Endodermal cell (in vitro differentiated cells): ENCODE measurements around the gene LGALS3. TPM values are rescaled to one million over a fixed set of nuclear protein-coding genes. Genes with fewer than 3 reads are reported as not detected.

Experiments
- DNase-seq: peaks from one replicate; pipeline ENCODE4 v3.0.0-alpha.2; 2017
- H3K27ac ChIP-seq: 2 replicates; pipeline ENCODE4 v1.5.1; 2013; ENCODE audit warnings: mild to moderate bottlenecking, low read depth, low read length, moderate library complexity
- H3K27me3 ChIP-seq: 2 replicates; pipeline ENCODE4 v1.6.1; 2013; ENCODE audit warnings: mild to moderate bottlenecking, low read length, moderate library complexity; ENCODE audit not compliant: insufficient read depth, control insufficient read depth, poor library complexity, severe bottlenecking
- H3K36me3 ChIP-seq: 2 replicates; pipeline ENCODE4 v1.7.0; 2013; ENCODE audit warnings: mild to moderate bottlenecking, low read length, moderate library complexity; ENCODE audit not compliant: control insufficient read depth, insufficient read depth
- H3K4me1 ChIP-seq: one replicate; pipeline ENCODE4 v1.7.0; 2013; ENCODE audit warnings: low read length; ENCODE audit not compliant: control insufficient read depth, insufficient read depth
- H3K4me3 ChIP-seq: 2 replicates; pipeline ENCODE4 v1.5.1; 2013; ENCODE audit warnings: mild to moderate bottlenecking, low read length, moderate library complexity
- H3K9ac ChIP-seq: 2 replicates; pipeline ENCODE4 v1.6.1; 2013; ENCODE audit warnings: mild to moderate bottlenecking, low read length, moderate library complexity; ENCODE audit not compliant: poor library complexity, severe bottlenecking; ENCODE audit errors: extremely low read depth
- H3K9me3 ChIP-seq: 2 replicates; pipeline ENCODE4 v1.6.1; 2013; ENCODE audit warnings: mild to moderate bottlenecking, low read length, moderate library complexity; ENCODE audit not compliant: control insufficient read depth
- H3K27ac Mint-ChIP-seq: 2 replicates; pipeline ENCODE4 v1.8.0; 2020; ENCODE audit warnings: mixed read lengths
- H3K27me3 Mint-ChIP-seq: 2 replicates; pipeline ENCODE4 v1.8.0; 2021; ENCODE audit warnings: mild to moderate bottlenecking, mixed read lengths; ENCODE audit not compliant: insufficient read depth
- H3K36me3 Mint-ChIP-seq: 2 replicates; pipeline ENCODE4 v1.8.0; 2020; ENCODE audit warnings: low read depth, mixed read lengths
- H3K4me1 Mint-ChIP-seq: 2 replicates; pipeline ENCODE4 v1.8.0; 2020; ENCODE audit warnings: mixed read lengths
- H3K4me3 Mint-ChIP-seq: 2 replicates; pipeline ENCODE4 v1.8.0; 2020; ENCODE audit warnings: mild to moderate bottlenecking, moderate library complexity, mixed read lengths
- H3K9me3 Mint-ChIP-seq: 2 replicates; pipeline ENCODE4 v1.8.0; 2020; ENCODE audit warnings: mild to moderate bottlenecking, mixed read lengths
- WGBS, 2 experiments: methylation state at CpG; one replicate each; pipeline versions ENCODE4 v1.1.5 to v1.1.7; 2013; ENCODE audit warnings: missing lambda C conversion rate in 2 of 2, mixed read lengths in 1 of 2; ENCODE audit not compliant: insufficient coverage in 1 of 2, insufficient read length in 1 of 2; 5-methylcytosine and 5-hydroxymethylcytosine counted together
- total RNA-seq, 2 donors: library from RNA; stranded (reverse); fragmentation: NEBNext Ultra II Directional in 1 of 2; extraction: Animal tissue kit (Norgen Biotek cat#: 25700) in 1 of 2; gene quantifications; 2 replicates in 1 of 2; 3 replicates in 1 of 2; pipeline ENCODE4 v1.2.1, GENCODE V29; 2021
- TF ChIP-seq, protein P1 (sequence below): fragments of 200-600 bp; sonication (generic); conservative IDR thresholded peaks from 2 replicates; pipeline ENCODE4 v1.5.0; 2021; ENCODE audit warnings: antibody characterized with exemption, mild to moderate bottlenecking

Gene LGALS3
- total RNA-seq, 2 donors from 2014 or later: 1.0 to 2.0 TPM

DNA sequence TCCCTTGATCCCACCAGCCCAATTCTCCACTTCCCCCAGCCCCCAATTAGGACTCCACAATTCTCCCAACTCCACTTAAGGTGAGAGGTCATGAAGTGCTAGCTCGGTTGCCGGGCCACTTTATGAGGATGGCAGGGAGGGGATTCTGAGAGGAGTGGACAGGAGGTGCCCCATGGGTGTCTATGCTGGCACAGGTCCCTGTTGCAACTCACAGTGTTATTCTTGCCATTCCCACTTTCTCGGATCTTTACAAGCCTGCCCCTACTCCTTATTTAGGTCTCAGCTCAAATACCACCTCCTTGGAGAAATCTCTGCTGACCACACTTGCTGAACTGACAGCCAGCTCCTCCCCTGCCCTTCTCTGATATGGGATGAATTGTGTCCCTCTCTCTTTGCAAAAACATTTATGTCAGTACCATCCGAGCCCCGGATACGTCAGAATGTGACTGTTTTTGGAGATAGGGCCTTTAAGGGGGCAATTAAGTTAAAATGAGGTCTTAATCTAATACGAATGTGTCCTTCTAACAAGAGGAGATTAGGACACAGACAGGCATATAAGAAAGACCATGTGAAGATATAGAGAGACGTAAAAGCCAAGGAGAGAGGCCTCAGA is 4.2 kb upstream of the LGALS3 start:
- Histone ChIP-seq H3K36me3 (no peaks in the 10 kb centered on the region), H3K9ac (no peak overlapping the region), H3K27ac (no peak overlapping the region), H3K4me3 (no peak overlapping the region), H3K4me1 (peaks cover 5% of the 10 kb centered on the region), H3K27me3 (peaks cover 43% of the 10 kb centered on the region), H3K9me3 (no peaks in the 10 kb centered on the region)
- H3K4me1 Mint-ChIP-seq: peaks cover 20% of the 10 kb centered on the region
- H3K4me3 Mint-ChIP-seq: no peak overlapping the region
- H3K9me3 Mint-ChIP-seq: no peaks in the 10 kb centered on the region
- H3K27me3 Mint-ChIP-seq: peaks cover 53% of the 10 kb centered on the region
- DNase-seq: no peak
- TF ChIP-seq, protein P1, sequence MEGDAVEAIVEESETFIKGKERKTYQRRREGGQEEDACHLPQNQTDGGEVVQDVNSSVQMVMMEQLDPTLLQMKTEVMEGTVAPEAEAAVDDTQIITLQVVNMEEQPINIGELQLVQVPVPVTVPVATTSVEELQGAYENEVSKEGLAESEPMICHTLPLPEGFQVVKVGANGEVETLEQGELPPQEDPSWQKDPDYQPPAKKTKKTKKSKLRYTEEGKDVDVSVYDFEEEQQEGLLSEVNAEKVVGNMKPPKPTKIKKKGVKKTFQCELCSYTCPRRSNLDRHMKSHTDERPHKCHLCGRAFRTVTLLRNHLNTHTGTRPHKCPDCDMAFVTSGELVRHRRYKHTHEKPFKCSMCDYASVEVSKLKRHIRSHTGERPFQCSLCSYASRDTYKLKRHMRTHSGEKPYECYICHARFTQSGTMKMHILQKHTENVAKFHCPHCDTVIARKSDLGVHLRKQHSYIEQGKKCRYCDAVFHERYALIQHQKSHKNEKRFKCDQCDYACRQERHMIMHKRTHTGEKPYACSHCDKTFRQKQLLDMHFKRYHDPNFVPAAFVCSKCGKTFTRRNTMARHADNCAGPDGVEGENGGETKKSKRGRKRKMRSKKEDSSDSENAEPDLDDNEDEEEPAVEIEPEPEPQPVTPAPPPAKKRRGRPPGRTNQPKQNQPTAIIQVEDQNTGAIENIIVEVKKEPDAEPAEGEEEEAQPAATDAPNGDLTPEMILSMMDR: no peak
- no peak overlapping the region for H3K27ac Mint-ChIP-seq
- H3K36me3 Mint-ChIP-seq: no peaks in the 10 kb centered on the region
- WGBS, 2 experiments: 91 to 100% methylated on average over 4 to 8 of the region's 8 CpGs

DNA sequence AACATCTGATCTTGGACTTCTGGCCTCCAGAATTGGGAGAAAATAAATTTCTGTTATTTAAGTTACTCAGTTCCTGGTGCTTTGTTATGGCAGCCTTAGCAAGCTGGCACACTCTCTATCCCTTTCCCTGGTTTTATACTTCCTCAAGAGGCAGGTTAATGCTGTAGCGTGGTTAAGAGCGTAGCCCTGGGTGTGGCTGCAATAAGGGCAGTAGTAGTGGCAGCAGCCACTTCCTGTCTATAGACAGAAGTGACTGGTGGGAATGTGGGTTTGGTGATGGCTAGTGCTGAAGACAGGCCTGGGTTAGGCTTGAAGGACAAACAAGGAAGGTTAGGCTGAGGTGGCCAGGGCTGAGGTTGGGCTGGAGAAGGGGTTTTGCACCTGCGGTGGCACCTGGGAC is 3.6 kb upstream of the LGALS3 start:
- no peak overlapping the region for H3K4me3 ChIP-seq
- no peaks in the 10 kb centered on the region for H3K36me3 ChIP-seq
- TF ChIP-seq, protein P1: no peak
- Mint-ChIP-seq H3K27ac (no peak overlapping the region), H3K9me3 (no peaks in the 10 kb centered on the region), H3K4me1 (peaks cover 25% of the 10 kb centered on the region), H3K4me3 (no peak overlapping the region), H3K27me3 (peaks cover 58% of the 10 kb centered on the region), H3K36me3 (no peaks in the 10 kb centered on the region)
- no peak overlapping the region for H3K27ac ChIP-seq
- peaks cover 5% of the 10 kb centered on the region for H3K4me1 ChIP-seq
- H3K9me3 ChIP-seq: no peaks in the 10 kb centered on the region
- no peak for DNase-seq
- 91% methylated on average over 3 of the region's 3 CpGs; no CpG with 5 or more reads in 1 of the 2 experiments for WGBS, 2 experiments
- no peak overlapping the region for H3K9ac ChIP-seq
- peaks cover 48% of the 10 kb centered on the region for H3K27me3 ChIP-seq

DNA sequence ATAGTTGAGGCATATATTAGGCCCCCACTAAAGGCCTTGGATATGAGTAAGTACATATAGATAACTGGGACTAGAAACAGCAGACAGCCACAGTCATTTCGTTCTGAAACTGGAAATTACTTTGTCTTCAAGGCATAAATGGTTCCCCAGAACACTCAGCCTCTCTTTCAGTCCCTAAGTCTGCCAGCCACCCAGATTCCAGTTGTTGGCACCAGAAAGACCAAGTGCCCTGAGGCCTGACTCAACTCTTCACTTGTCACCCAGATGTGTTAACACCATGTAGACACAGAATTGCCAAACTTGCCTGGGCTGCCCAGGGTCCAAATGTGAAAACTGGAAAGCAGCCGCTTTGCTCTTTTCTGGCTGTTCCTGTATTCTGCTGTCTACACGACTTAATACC is 3.0 kb upstream of the LGALS3 start:
- Mint-ChIP-seq H3K27me3 (peaks cover 62% of the 10 kb centered on the region), H3K4me1 (peaks cover 20% of the 10 kb centered on the region), H3K4me3 (no peak overlapping the region), H3K9me3 (no peaks in the 10 kb centered on the region), H3K27ac (no peak overlapping the region), H3K36me3 (no peaks in the 10 kb centered on the region)
- Histone ChIP-seq H3K4me3 (no peak overlapping the region), H3K9ac (no peak overlapping the region), H3K4me1 (peaks cover 5% of the 10 kb centered on the region), H3K27me3 (peaks cover 55% of the 10 kb centered on the region), H3K9me3 (no peaks in the 10 kb centered on the region), H3K36me3 (no peaks in the 10 kb centered on the region), H3K27ac (no peak overlapping the region)
- no peak for DNase-seq
- TF ChIP-seq, protein P1: no peak
- WGBS, 2 experiments: 72 to 79% methylated on average over 3 of the region's 3 CpGs
